Activated naive CD4-positive, alpha-beta T cell treated with anti-CD3 and anti-CD28 coated beads for 36 hours (primary cell): ENCODE results near the gene PLXNC1. TPM values are rescaled to one million over a fixed set of nuclear protein-coding genes. Genes with fewer than 3 reads are reported as not detected.

ENCODE experiments used
- CTCF ChIA-PET: fragments of 350-600 bp; sonication (Branson Sonifier 250); formaldehyde crosslinking; loops from one replicate; lab custom pipeline; 2021; ENCODE audit warnings: antibody characterized with exemption; lab: Charles Lee
- DNase-seq: peaks from one replicate; pipeline ENCODE4 v3.0.0-alpha.2; 2020
- H3K27ac Mint-ChIP-seq: one replicate; pipeline ENCODE4 v1.8.0; 2021; ENCODE audit warnings: mild to moderate bottlenecking, mixed read lengths
- H3K27me3 Mint-ChIP-seq: one replicate; pipeline ENCODE4 v1.8.0; 2021; ENCODE audit warnings: low read depth, mixed read lengths
- H3K36me3 Mint-ChIP-seq: one replicate; pipeline ENCODE4 v1.8.0; 2021; ENCODE audit warnings: low read depth, mixed read lengths
- H3K4me1 Mint-ChIP-seq: one replicate; pipeline ENCODE4 v1.8.0; 2021; ENCODE audit warnings: low read depth, mixed read lengths
- H3K4me3 Mint-ChIP-seq: one replicate; pipeline ENCODE4 v1.8.0; 2021; ENCODE audit warnings: mild to moderate bottlenecking, moderate library complexity, mixed read lengths
- H3K9me3 Mint-ChIP-seq: one replicate; pipeline ENCODE4 v1.8.0; 2021; ENCODE audit warnings: mixed read lengths
- intact Hi-C: fragments of 100-400 bp; cut with micrococcal nuclease; formaldehyde crosslinking; loops from one replicate; pipeline ENCODE4 v1.15.1; 2023
- total RNA-seq, 2 experiments: library from RNA; stranded (reverse); gene quantifications; one replicate each; pipeline ENCODE4 v1.2.3, GENCODE V29; 2021

PLXNC1 gene
- total RNA-seq, 2 experiments from 2014 or later = 3.6 to 4.0 TPM

- intact Hi-C loops = no loop called here
- CTCF ChIA-PET = interaction anchor here (0.6 to 1.0 kb wide), 4 partner anchors 12 to 806 kb away, joined by 3 to 7 read pairs (median 5); no protein-coding TSS in a partner anchor
Observed at GRCh38 chr12:94173660-94174265, 25.4 kb downstream of the PLXNC1 start.

GRCh38 chr12:94174576-94174975 is 26.2 kb downstream of the PLXNC1 start:
- Mint-ChIP-seq H3K9me3 (peaks cover 5% of the 10 kb centered on the region), H3K27ac (no peak overlapping the region), H3K27me3 (no peaks in the 10 kb centered on the region), H3K4me1 (peaks cover 52% of the 10 kb centered on the region), H3K36me3 (peaks cover 14% of the 10 kb centered on the region), H3K4me3 (no peak overlapping the region)
- CTCF ChIA-PET = interaction anchor here (0.7 to 0.8 kb wide), 2 partner anchors 22 to 33 kb away, joined by 3 read pairs; no protein-coding TSS in a partner anchor
- peak; percentile 75 for DNase-seq
- intact Hi-C loops = no loop called here

More at GRCh38 chr12:94173660-94174265, 25.4 kb downstream of the PLXNC1 start:
- Mint-ChIP-seq H3K9me3 (peaks cover 5% of the 10 kb centered on the region), H3K27me3 (no peaks in the 10 kb centered on the region), H3K36me3 (peaks cover 14% of the 10 kb centered on the region), H3K4me1 (peaks cover 57% of the 10 kb centered on the region), H3K4me3 (no peak overlapping the region), H3K27ac (no peak overlapping the region)
- no peak for DNase-seq

- peaks cover 5% of the 10 kb centered on the region for H3K9me3 Mint-ChIP-seq
Observed at GRCh38 chr12:94175763-94176668, 27.6 kb downstream of the PLXNC1 start.

DNA sequence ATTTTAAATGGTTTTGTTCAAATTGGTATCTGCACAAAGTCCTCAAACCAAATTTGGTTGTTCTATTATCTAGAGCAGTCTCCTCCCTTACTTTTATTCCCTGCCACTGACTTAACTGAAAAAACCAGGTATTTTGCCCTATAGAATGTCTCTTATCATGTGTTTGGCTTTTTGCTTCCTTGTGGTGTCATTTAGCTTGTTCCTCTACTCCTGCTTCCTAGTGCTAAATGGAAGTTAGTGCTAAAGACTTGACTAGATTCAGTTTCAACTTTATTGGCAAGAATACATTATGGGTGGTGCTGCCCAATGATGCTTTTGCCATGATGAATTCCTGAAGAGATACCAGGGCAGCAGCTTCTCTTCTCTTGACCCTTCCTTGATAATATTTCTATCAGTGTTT is 29.7 kb downstream of the PLXNC1 start:
- peaks cover 32% of the 10 kb centered on the region for H3K4me1 Mint-ChIP-seq
- H3K27me3 Mint-ChIP-seq = no peaks in the 10 kb centered on the region
- DNase-seq = no peak
- intact Hi-C loops = no loop called here
- CTCF ChIA-PET = interaction anchor here (0.8 to 1.2 kb wide), 2 partner anchors 12 to 42 kb away, joined by 3 read pairs; no protein-coding TSS in a partner anchor
- H3K27ac Mint-ChIP-seq = no peak overlapping the region
- peaks cover 11% of the 10 kb centered on the region for H3K36me3 Mint-ChIP-seq
- H3K4me3 Mint-ChIP-seq = no peak overlapping the region
- peaks cover 5% of the 10 kb centered on the region for H3K9me3 Mint-ChIP-seq

More at GRCh38 chr12:94175763-94176668, 27.6 kb downstream of the PLXNC1 start:
- H3K27ac Mint-ChIP-seq = no peak overlapping the region
- peaks cover 41% of the 10 kb centered on the region for H3K4me1 Mint-ChIP-seq
- peak; percentile 22 for DNase-seq
- intact Hi-C loops = no loop called here
- H3K27me3 Mint-ChIP-seq = no peaks in the 10 kb centered on the region
- H3K36me3 Mint-ChIP-seq = peaks cover 14% of the 10 kb centered on the region
- H3K4me3 Mint-ChIP-seq = no peak overlapping the region
- CTCF ChIA-PET = interaction anchor here (0.6 to 0.8 kb wide), 3 partner anchors 14 to 135 kb away, joined by 3 to 6 read pairs (median 3); no protein-coding TSS in a partner anchor

DNA sequence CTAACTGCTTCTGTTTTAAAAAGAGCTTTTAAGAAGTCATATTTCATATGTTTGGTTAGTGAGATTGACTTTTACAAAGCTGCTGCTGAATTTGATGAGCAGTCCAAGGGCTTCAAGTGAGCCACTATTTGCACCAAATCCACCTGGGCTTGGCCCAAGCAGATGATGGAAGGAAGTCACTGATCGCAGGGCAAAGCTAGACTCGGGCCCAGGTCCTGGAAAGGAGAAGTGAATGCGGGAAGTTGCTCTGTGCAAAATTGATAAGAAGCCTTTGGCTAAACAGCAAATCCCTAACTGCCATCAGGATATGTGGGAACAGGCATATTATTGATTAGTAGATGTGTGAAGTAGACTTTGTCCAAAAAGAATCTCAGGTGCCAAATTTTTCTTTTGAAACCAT is 30.5 kb downstream of the PLXNC1 start:
- CTCF ChIA-PET = interaction anchor here (1.2 kb wide), 1 partner anchor 43 kb away, joined by 3 read pairs; no protein-coding TSS in a partner anchor
- Mint-ChIP-seq H3K4me1 (peaks cover 24% of the 10 kb centered on the region), H3K27me3 (no peaks in the 10 kb centered on the region), H3K4me3 (no peak overlapping the region), H3K27ac (no peak overlapping the region), H3K9me3 (peaks cover 5% of the 10 kb centered on the region), H3K36me3 (peaks cover 11% of the 10 kb centered on the region)
- intact Hi-C loops = no loop called here
- DNase-seq = no peak

- Mint-ChIP-seq H3K4me1 (peaks cover 16% of the 10 kb centered on the region), H3K27ac (no peak overlapping the region), H3K4me3 (no peak overlapping the region), H3K9me3 (peaks cover 5% of the 10 kb centered on the region), H3K36me3 (peaks cover 11% of the 10 kb centered on the region), H3K27me3 (no peaks in the 10 kb centered on the region)
- no peak for DNase-seq
- intact Hi-C loops = no loop called here
- CTCF ChIA-PET = interaction anchor here (0.7 to 0.8 kb wide), 2 partner anchors 23 to 62 kb away, joined by 3 read pairs; no protein-coding TSS in a partner anchor
Observed at GRCh38 chr12:94179723-94180122, 31.3 kb downstream of the PLXNC1 start.

GRCh38 chr12:94180558-94181296 is 32.4 kb downstream of the PLXNC1 start:
- no peak overlapping the region for H3K4me3 Mint-ChIP-seq
- H3K27me3 Mint-ChIP-seq = no peaks in the 10 kb centered on the region
- no peak for DNase-seq
- H3K36me3 Mint-ChIP-seq = peaks cover 11% of the 10 kb centered on the region
- peaks cover 5% of the 10 kb centered on the region for H3K9me3 Mint-ChIP-seq
- peaks cover 6% of the 10 kb centered on the region for H3K4me1 Mint-ChIP-seq
- CTCF ChIA-PET = interaction anchor here (0.6 kb wide), 1 partner anchor 1058 kb away, joined by 4 read pairs; no protein-coding TSS in a partner anchor
- intact Hi-C loops = no loop called here
- no peak overlapping the region for H3K27ac Mint-ChIP-seq

DNA sequence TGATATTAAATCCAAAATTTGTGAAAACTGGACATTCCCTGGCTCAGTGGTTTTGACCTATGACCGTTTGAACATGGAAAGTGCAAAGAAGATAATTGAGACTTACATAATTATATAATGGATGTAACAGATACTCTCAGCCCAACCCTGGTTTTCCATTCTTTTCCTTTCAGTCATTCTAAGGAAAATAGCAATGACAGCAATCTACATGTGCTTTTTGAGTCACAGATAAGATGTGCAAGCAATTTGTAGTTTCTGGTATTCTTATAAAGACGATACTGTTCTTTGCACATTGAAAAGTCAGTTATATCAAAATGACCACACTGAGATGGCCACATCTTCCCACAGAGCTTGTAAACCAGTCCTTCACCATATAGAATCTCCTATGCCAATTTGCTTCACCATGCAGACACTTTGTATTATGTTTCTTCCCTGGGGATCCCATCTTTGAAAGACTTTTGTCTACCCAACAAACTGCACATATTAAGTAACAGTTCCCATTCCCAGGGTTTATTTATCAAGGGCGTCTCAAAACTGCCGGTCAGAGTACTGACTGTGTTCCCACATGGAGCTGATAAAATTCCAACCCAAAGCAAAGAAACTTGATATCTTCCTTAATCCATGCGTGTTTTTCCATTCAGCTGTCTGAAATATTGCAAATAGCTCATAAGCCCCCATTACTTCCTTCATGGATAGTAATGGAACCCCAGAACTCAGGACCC is 34.8 kb downstream of the PLXNC1 start:
- Mint-ChIP-seq H3K27ac (no peak overlapping the region), H3K36me3 (peaks cover 2% of the 10 kb centered on the region), H3K4me3 (no peak overlapping the region), H3K4me1 (no peaks in the 10 kb centered on the region), H3K27me3 (no peaks in the 10 kb centered on the region), H3K9me3 (peaks cover 3% of the 10 kb centered on the region)
- no peak for DNase-seq
- intact Hi-C loops = no loop called here
- CTCF ChIA-PET = interaction anchor here (1.4 kb wide), 1 partner anchor 23 kb away, joined by 3 read pairs; no protein-coding TSS in a partner anchor

DNA sequence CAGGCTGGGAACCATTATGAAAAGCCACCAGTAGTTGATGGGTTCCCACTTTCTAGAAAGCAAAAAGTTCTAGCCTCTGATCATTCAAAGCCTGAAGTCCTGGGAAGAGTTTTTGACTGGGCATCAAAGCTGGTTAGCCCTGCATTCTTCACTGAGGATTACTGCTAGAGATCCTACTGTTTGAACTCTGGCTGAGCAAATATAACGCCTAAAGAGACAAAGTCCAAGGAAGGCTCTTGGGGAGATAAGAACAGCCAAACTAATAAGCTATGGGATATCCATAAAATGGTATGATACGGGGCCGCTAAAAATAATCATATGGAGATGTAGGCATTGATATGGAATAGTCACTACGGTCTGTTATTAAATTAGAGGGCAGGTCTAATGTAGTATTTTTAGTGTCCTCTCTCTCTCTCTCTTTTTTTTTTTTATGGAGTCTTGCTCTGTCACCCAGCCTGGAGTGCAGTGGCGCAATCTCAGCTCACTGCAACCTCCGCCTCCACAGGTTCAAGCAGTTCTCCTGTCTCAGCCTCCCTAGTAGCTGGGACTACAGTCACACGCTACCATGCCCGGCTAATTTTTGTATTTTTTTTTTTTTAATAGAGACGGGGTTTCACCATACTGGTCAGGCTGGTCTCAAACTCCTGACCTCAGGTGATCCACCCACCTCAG is 35.5 kb downstream of the PLXNC1 start:
- intact Hi-C loops = no loop called here
- no peak overlapping the region for H3K4me3 Mint-ChIP-seq
- no peaks in the 10 kb centered on the region for H3K4me1 Mint-ChIP-seq
- no peaks in the 10 kb centered on the region for H3K36me3 Mint-ChIP-seq
- H3K27me3 Mint-ChIP-seq = no peaks in the 10 kb centered on the region
- CTCF ChIA-PET = interaction anchor here (1.4 kb wide), 1 partner anchor 23 kb away, joined by 3 read pairs; no protein-coding TSS in a partner anchor
- H3K9me3 Mint-ChIP-seq = no peaks in the 10 kb centered on the region
- DNase-seq = no peak
- no peak overlapping the region for H3K27ac Mint-ChIP-seq

DNA sequence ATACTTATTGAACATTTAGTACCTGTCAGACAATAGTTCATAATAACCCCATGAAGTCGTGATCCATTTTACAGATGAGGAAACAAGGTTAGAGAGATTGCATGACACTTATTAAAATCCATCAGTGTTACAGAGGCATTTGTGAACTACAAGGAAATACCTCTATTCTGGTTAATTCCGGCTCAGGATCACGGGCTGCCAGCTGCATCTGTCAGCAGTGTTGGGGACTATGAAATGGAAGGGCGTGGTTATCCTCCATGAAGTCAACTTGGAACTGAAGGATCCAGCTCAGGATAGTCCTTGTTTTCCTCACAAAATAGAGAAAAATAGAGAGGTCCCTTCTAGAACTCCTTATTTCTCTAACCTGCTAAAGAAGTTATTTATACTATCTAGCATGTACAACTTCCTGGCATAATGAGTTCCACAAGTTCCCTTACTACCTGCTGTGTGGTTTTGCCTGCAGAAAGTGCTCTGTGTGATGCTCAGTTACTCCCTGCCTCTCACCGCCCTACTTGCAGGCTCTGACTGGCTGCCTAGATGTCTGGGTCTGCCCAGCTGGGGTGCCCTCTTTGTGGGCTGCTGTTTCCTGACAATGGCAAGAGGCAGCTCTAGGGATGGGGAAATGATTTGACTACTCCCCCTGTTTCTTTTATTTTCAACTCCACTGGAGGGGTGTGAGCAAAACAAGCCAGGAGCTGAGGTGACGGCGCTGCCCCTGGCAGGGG is 36.8 kb downstream of the PLXNC1 start:
- no peaks in the 10 kb centered on the region for H3K36me3 Mint-ChIP-seq
- H3K27ac Mint-ChIP-seq = no peak overlapping the region
- intact Hi-C loops = no loop called here

More for the DNA sequence above, 36.8 kb downstream of the PLXNC1 start:
- Mint-ChIP-seq H3K9me3 (no peaks in the 10 kb centered on the region), H3K4me1 (no peaks in the 10 kb centered on the region), H3K4me3 (no peak overlapping the region), H3K27me3 (no peaks in the 10 kb centered on the region)
- no peak for DNase-seq
- CTCF ChIA-PET = interaction anchor here (0.9 kb wide), 1 partner anchor 11 kb away, joined by 7 read pairs; no protein-coding TSS in a partner anchor
